ENCODE results near the gene ST3GAL5. TPM values are rescaled to one million over a fixed set of nuclear protein-coding genes. Genes with fewer than 3 reads are reported as not detected.

Gene ST3GAL5
- total and polyA plus RNA-seq, 2 of the 8 experiments (the other 6 are each of a cell fraction or from before 2014, with no cell fraction given): 1.9 to 4.5 TPM

DNA sequence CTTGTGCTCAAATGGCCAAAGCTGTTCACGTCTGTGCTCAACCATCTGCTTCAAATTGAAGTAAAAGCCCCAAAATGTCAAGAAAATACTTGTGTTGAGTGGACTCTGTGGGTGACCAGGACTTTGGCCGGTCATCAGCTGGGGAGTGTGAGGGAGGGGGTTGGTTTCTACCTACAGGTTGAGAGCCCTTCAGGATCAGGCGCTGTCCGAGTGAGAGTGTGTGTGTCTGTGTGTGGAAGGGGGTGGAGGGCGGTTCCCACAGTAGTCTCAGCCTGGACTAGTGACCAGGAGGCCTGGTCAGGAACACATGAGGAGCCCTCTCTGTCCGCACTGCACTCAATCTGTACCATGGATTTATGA is 100.8 kb downstream of the ST3GAL5 start (continued):
- TF ChIP-seq SIN3A (conservative IDR thresholded peaks at IDR 0.05 in 1 of 2, IDR thresholded peaks at IDR 0.05 in 1 of 2; ENCODE audit: low read depth in 1 of 2, low read length in 2 of 2) (no peak), BRCA1 (IDR thresholded peaks at IDR 0.05; ENCODE audit: low read depth, low read length) (no peak), TAF7 (optimal IDR thresholded peaks at IDR 0.05; ENCODE audit: borderline replicate concordance, low read depth, low read length) (no peak)
- TF ChIP-seq, protein P1, sequence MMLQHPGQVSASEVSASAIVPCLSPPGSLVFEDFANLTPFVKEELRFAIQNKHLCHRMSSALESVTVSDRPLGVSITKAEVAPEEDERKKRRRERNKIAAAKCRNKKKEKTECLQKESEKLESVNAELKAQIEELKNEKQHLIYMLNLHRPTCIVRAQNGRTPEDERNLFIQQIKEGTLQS (IDR thresholded peaks at IDR 0.05; ENCODE audit: insufficient read depth, low read depth, low read length): no peak

Measured in H1 (cell line).